Peyer's patch (tissue), 4 donors: ENCODE data around the gene CNRIP1. TPM values are rescaled to one million over a fixed set of nuclear protein-coding genes. Genes with fewer than 3 reads are reported as not detected.

ENCODE experiments used
- DNase-seq, 3 donors: peaks; one replicate each; pipeline ENCODE4 v3.0.0-alpha.2; 2017 to 2019
- H3K27ac ChIP-seq, 4 donors: fragments of 200-600 bp; sonication (generic); one replicate each; pipeline ENCODE4 v1.5.1; 2016 to 2019
- H3K27me3 ChIP-seq, 2 donors: fragments of 200-600 bp; sonication (generic); one replicate each; pipeline ENCODE4 v1.5.1; 2019
- H3K36me3 ChIP-seq, 3 donors: fragments of 200-600 bp; sonication (generic); one replicate each; pipeline ENCODE4 v1.5.1; 2016 to 2019
- H3K4me1 ChIP-seq, 4 donors: fragments of 200-600 bp; sonication (generic); one replicate each; pipeline ENCODE4 v1.5.1; 2016 to 2019
- H3K4me3 ChIP-seq, 4 donors: fragments of 200-600 bp; sonication (generic); 1 replicate in 3 of 4; 2 replicates in 1 of 4; pipeline ENCODE4 v1.5.1; 2016 to 2019; ENCODE audit warnings: mild to moderate bottlenecking in 1 of 4
- H3K9me3 ChIP-seq, 4 donors: fragments of 200-600 bp; sonication (generic); one replicate each; pipeline ENCODE4 v1.5.1; 2016 to 2019; ENCODE audit warnings: mild to moderate bottlenecking in 1 of 4
- POLR2A ChIP-seq, 2 donors: fragments of 450-650 bp; IDR thresholded peaks; one replicate each; pipeline ENCODE4 v1.5.1; 2017; ENCODE audit warnings: antibody characterized with exemption in 2 of 2, mild to moderate bottlenecking in 2 of 2, moderate library complexity in 2 of 2
- total RNA-seq, 4 donors: library from RNA; depleted of rRNA; stranded (reverse); fragments of >200 nt; gene quantifications; one replicate each; pipeline ENCODE4 v1.1.0, GENCODE V29; 2016
- TF ChIP-seq, protein P1 (sequence below), 6 experiments: fragments of 450-650 bp in 4 of 6; fragments of 200-600 bp in 2 of 6; sonication (generic) in 1 of 6; IDR thresholded peaks; one replicate each; pipeline ENCODE4 v1.5.1; 2017 to 2019; ENCODE audit warnings: antibody characterized with exemption in 6 of 6, mild to moderate bottlenecking in 3 of 6, moderate library complexity in 1 of 6

CNRIP1 gene
- total RNA-seq, 4 donors from 2014 or later: 2.1 to 21.5 (median 4.8) TPM

GRCh38 chr2:68248806-68249205 lies 70.9 kb downstream of the CNRIP1 start:
- H3K4me3 ChIP-seq: no peak overlapping the region
- no peaks in the 10 kb centered on the region for H3K9me3 ChIP-seq
- TF ChIP-seq, protein P1, sequence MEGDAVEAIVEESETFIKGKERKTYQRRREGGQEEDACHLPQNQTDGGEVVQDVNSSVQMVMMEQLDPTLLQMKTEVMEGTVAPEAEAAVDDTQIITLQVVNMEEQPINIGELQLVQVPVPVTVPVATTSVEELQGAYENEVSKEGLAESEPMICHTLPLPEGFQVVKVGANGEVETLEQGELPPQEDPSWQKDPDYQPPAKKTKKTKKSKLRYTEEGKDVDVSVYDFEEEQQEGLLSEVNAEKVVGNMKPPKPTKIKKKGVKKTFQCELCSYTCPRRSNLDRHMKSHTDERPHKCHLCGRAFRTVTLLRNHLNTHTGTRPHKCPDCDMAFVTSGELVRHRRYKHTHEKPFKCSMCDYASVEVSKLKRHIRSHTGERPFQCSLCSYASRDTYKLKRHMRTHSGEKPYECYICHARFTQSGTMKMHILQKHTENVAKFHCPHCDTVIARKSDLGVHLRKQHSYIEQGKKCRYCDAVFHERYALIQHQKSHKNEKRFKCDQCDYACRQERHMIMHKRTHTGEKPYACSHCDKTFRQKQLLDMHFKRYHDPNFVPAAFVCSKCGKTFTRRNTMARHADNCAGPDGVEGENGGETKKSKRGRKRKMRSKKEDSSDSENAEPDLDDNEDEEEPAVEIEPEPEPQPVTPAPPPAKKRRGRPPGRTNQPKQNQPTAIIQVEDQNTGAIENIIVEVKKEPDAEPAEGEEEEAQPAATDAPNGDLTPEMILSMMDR (IDR thresholded peaks at IDR 0.05): no peak
- no peak for TF ChIP-seq POLR2A (IDR thresholded peaks at IDR 0.05)
- H3K27ac ChIP-seq: no peak overlapping the region
- no peak for DNase-seq
- no peaks in the 10 kb centered on the region for H3K36me3 ChIP-seq
- H3K27me3 ChIP-seq: no peaks in the 10 kb centered on the region
- H3K4me1 ChIP-seq: peaks cover 0 to 45% (median 10%) of the 10 kb centered on the region in 4 donors

DNA sequence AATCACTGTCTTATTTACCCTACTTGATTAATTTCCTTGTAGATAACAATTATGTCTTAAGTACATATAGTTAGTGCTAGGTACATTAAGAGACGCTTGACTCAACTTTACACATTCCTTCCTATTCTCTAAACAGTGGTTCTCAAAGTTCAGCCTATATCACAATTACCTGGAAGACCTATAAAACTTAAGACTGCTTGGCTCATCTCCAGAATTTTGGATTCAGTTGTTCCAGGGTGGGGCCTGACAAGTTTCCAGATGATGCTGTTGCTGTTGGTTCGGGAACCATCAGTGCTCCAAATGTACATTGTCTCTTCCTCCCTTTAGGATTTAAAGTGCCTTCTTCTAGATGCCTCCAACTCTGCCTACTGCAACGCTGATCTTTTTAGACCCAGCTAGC lies 71.4 kb downstream of the CNRIP1 start:
- peaks cover 0 to 43% (median 10%) of the 10 kb centered on the region in 4 donors for H3K4me1 ChIP-seq
- H3K27me3 ChIP-seq: no peaks in the 10 kb centered on the region
- H3K4me3 ChIP-seq: no peak overlapping the region
- TF ChIP-seq, protein P1 (IDR thresholded peaks at IDR 0.05): no peak
- no peak for TF ChIP-seq POLR2A (IDR thresholded peaks at IDR 0.05)
- H3K27ac ChIP-seq: no peak overlapping the region
- no peaks in the 10 kb centered on the region for H3K9me3 ChIP-seq
- no peak for DNase-seq
- no peaks in the 10 kb centered on the region for H3K36me3 ChIP-seq

- DNase-seq: no peak
- H3K27ac ChIP-seq: no peak overlapping the region
- no peak overlapping the region for H3K4me3 ChIP-seq
- no peaks in the 10 kb centered on the region for H3K9me3 ChIP-seq
- TF ChIP-seq, protein P1 (IDR thresholded peaks at IDR 0.05): no peak
- TF ChIP-seq POLR2A (IDR thresholded peaks at IDR 0.05): no peak
- peaks cover 0 to 43% (median 10%) of the 10 kb centered on the region in 4 donors for H3K4me1 ChIP-seq
- no peaks in the 10 kb centered on the region for H3K36me3 ChIP-seq
- no peaks in the 10 kb centered on the region for H3K27me3 ChIP-seq
Observed at GRCh38 chr2:68246396-68246795, 73.4 kb downstream of the CNRIP1 start.

- Histone ChIP-seq H3K4me3 (no peak overlapping the region), H3K27me3 (no peaks in the 10 kb centered on the region), H3K9me3 (no peaks in the 10 kb centered on the region), H3K36me3 (no peaks in the 10 kb centered on the region), H3K4me1 (peaks cover 0 to 47% (median 10%) of the 10 kb centered on the region in 4 donors), H3K27ac (no peak overlapping the region)
- no peak for DNase-seq
- TF ChIP-seq, protein P1 (IDR thresholded peaks at IDR 0.05): no peak
- no peak for TF ChIP-seq POLR2A (IDR thresholded peaks at IDR 0.05)
Observed at GRCh38 chr2:68245672-68246071, 74.1 kb downstream of the CNRIP1 start.

DNA sequence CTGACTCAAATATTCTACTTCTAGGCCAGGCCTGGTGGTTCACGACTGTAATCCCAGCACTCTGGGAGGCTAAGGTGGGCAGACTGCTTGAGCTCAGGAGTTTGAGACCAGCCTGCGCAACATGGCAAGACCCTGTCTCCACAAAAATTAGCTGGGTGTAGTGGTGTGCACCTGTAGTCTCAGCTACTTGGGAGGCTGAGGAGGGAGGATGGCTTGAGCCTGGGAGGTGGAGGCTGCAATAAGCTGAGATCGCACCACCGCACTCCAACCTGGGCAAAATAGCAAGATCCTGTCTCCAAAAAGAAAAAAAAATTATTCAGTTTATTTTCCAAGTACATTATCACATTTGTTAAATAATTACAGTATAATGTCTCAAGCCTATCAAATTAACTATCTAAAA lies 74.7 kb downstream of the CNRIP1 start:
- Histone ChIP-seq H3K4me1 (peaks cover 0 to 47% (median 10%) of the 10 kb centered on the region in 4 donors), H3K27me3 (no peaks in the 10 kb centered on the region), H3K4me3 (no peak overlapping the region), H3K27ac (no peak overlapping the region), H3K9me3 (no peaks in the 10 kb centered on the region), H3K36me3 (no peaks in the 10 kb centered on the region)
- no peak for TF ChIP-seq POLR2A (IDR thresholded peaks at IDR 0.05)
- TF ChIP-seq, protein P1 (IDR thresholded peaks at IDR 0.05): no peak
- no peak for DNase-seq

DNA sequence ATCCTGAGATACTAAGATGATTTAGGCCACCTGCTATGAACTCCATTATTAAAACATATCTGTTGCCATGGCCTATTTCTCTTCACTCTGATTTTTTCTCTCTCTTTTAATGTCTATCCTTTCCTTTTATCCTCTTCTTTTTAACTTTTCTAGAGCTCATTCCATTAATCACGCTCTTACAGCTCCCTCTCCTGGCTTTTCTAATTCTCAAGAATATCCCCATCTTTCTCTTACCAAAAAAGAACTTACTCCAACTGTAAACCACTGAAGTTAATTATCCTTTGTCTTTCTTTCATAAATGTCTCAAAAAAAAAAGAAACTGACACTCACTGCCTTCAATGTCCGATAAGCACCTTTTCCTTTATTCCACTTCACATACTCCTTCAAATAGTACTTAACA lies 75.3 kb downstream of the CNRIP1 start:
- H3K27me3 ChIP-seq: no peaks in the 10 kb centered on the region
- H3K36me3 ChIP-seq: no peaks in the 10 kb centered on the region
- no peaks in the 10 kb centered on the region for H3K9me3 ChIP-seq
- no peak overlapping the region for H3K4me3 ChIP-seq
- H3K4me1 ChIP-seq: peaks cover 0 to 47% (median 10%) of the 10 kb centered on the region in 4 donors
- DNase-seq: no peak
- TF ChIP-seq, protein P1 (IDR thresholded peaks at IDR 0.05): no peak
- TF ChIP-seq POLR2A (IDR thresholded peaks at IDR 0.05): no peak
- no peak overlapping the region for H3K27ac ChIP-seq
